NCI-H2196 (cell line): Measurements from ENCODE around the gene BMS1.
"Not testable (repeated sequence)": the region's sequence is repeated elsewhere in the genome, so short reads cannot be mapped to it uniquely, and the experiment has no call there.

Experiments used
- DNase-seq: peaks from one replicate; lab custom pipeline; 2025; ENCODE audit not compliant: unreplicated experiment; lab: John Stamatoyannopoulos, UW

The BMS1 gene

DNA sequence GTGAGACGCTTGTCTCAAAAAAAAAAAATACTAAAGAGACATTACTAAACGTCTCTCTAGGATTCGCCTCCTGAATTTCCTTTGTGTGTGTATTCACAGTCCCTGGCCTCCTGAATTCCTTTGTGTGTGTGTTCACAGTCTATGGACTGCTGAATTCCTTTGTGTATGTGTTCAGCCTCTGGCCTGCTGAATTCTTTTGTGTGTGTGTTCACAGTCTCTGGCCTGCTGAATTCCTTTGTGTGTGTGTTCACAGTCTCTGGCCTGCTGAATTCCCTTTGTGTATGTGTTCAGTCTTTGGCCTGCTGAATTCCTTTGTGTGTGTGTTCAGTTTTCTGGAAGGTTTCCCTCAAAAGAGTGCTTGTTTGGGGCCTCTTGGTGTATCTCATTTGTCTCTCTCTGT is 8.2 kb downstream of the BMS1 start:
- no peak for DNase-seq

- no peak for DNase-seq
These were observed 13.1 kb downstream of the BMS1 start for GRCh38 chr10:42795701-42796100.

- DNase-seq = no peak
These were observed 18.5 kb downstream of the BMS1 start for GRCh38 chr10:42801135-42801534.

- no peak for DNase-seq
These were observed 20.3 kb downstream of the BMS1 start for GRCh38 chr10:42802876-42803275.

DNA sequence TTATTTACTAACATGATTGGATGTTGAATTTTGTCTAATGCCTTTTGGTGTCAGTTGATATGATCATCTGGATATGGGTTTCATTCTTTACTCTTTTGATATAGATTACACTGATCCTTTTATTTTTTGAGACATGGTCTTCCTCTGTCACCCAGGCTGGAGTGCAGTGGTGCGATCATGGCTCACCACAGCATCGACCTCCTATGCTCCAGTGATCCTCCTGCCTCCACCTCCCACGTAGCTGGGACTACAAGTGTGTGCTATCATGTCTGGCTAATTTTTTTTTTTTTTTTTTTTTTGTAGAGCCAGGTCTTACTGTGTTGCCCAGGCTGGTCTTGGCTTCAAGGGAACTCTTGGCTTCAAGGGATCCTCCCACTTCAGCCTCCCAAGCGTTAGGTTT is 27.1 kb downstream of the BMS1 start:
- no peak for DNase-seq

DNA sequence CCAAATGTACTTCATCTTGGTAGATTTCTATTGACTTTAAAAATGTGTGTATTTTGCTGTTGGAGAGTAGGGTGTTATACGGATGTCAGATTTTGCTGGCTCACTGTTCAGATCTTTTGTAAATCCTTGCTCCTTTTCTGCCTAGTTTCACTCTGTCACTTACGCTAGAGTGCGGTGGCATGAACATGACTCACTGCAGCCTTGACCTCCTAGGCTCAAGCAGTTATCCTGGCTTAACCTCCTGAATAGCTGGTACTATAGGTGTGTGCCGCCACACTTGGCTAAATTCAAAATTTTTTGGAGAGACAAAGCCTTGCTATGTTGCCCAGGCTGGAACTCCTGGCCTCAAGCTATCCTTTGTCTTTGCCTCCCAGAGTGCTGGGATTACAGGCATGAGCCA is 29.4 kb downstream of the BMS1 start:
- no peak for DNase-seq

DNA sequence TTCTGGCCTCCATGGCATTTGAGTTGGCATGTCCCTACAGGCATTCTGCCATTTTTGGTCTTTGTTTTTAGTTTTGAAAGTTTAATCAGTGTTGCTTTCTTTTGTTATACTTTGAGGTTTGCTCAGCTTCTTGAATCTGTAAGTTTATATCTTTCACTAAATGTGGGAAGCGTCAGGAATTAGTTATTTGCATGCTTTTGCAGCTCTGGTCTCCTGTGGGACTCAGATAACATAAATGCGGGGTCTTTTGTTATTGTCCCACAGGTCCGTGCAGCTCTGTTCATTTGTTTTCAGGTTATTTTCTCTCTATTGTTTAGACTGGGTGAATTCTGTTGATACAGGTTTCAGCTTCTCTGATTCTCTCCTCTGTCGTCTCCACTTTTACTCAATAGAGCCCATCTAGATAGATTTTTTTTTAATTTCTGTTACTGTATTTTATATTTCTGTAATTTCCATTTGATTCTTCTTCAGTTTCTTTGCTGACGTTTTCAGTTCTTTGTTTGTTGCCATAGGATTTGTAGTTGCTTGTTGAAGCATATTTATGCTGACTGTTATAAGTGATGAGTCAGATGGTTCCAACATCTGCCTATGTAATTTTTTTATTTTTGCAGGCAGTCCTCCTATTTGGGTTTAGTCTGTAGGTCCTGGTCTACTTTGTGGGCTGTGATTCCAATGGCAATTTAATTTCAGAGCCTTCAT is 31.5 kb downstream of the BMS1 start:
- not testable (repeated sequence) for DNase-seq

DNA sequence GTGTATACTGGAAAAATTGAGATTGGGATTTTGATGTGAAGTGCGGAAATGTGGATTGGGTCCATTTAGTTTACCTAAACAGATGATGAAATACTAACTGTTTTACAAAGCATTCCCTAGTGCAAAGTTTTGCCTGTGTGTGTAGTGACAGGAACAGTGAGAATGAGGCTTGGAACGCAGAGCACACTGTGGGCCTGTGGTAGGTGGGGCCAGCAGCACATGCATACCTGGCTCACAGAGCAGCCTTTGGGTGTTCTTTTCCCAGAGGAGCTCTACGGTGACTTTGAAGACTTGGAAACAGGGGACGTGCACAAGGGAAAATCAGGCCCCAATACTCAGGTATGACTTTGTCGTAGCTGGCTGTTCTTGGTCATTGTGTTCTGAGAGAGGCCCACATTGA is 33.7 kb downstream of the BMS1 start:
- DNase-seq = not testable (repeated sequence)

DNA sequence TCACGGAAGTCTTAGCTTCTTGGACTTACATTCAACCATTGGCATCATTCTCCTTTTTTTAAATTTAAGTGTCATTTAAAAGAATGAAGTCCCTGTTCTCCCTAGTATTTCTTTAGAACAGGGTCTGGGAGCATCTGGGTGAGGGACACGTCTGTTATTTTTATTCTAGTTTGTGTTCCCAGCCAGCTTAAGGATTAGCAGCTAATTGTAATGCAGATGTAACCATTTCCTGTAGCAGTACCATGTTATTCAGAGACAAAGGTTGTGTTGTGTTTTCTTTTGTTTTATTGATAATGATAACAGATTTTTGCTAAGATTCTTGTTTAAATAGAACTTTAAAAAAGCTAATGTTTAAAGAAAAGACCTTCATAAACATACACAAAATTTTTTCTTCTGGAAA is 34.3 kb downstream of the BMS1 start:
- no peak for DNase-seq

- not testable (repeated sequence) for DNase-seq
These were observed 34.8 kb downstream of the BMS1 start for GRCh38 chr10:42817417-42817816.

- not testable (repeated sequence) for DNase-seq
These were observed 44.2 kb downstream of the BMS1 start for GRCh38 chr10:42826759-42827158.

DNA sequence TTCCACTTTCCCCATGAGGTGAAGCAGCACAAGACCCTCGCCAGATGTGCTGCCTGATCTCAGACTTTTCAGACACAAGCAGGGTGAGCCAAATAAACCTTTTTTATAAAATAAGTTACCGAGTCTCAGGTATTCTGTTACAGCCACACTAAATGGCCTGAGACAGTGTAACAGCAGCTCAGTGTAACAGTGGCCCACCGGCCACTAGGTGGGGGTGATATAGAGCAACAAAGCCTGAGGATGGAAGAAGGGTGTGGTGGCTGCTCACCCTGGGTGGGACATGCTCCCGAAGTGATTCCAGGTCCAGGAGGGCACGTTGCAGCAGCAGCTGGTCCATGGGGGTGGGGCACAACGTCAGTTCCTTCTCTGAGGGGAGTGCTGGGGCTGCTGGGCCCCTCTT is 44.6 kb downstream of the BMS1 start:
- no peak for DNase-seq

GRCh38 chr10:42828391-42828790 is 45.8 kb downstream of the BMS1 start:
- not testable (repeated sequence) for DNase-seq

GRCh38 chr10:42830237-42830636 is 47.6 kb downstream of the BMS1 start:
- no peak for DNase-seq

- no peak for DNase-seq
These were observed 53.5 kb downstream of the BMS1 start for GRCh38 chr10:42836096-42836495.

DNA sequence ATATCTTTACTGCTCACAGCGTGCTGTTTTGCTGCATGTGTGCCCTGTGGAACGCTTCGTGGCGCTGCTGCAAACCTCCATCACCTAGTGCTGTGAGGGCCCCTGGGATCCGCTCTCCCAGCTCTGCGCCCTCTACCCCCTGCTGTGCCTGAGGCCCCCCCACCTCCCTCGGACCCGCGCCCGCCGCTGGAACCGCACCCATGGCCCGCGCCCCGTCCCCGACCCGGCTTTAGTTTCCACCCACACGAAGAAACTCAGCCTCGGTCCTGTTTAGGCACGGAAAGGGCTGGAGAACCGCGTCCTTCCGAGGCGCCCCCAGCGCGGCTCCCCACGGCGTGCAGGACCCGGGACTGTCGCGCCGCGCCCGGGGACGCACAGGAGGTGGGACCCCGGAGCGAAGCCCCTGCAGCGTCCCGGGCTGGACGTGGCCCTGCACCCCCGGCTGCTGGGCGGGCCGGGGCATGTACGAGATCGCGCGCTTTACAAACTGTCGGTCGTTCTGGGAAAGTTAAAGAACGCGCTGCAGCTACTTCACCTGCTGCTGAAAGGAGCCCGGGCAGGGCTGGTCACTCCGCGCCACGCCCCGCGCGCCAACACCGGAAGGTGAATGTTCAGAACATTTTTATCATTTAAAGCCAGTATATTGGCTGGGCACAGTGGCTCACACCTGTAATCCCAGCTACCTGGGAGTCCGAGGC is 54.3 kb downstream of the BMS1 start:
- no peak for DNase-seq

GRCh38 chr10:42844810-42845209 is 62.2 kb downstream of the BMS1 start:
- not testable (repeated sequence) for DNase-seq

DNA sequence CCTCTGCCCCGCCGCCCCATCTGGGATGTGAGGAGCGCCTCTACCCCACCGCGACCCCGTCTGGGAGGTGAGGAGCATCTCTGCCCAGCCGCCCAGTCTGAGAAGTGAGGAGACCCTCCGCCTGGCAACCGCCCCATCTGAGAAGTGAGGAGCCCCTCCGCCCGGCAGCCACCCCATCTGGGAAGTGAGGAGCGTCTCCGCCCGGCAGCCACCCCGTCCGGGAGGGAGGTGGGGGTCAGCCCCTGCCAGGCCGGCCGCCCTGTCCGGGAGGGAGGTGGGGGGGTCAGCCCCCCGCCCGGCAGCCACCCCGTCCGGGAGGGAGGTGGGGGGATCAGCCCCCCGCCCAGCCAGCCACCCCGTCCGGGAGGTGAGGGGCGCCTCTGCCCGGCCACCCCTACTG is 64.7 kb downstream of the BMS1 start:
- DNase-seq = not testable (repeated sequence)

DNA sequence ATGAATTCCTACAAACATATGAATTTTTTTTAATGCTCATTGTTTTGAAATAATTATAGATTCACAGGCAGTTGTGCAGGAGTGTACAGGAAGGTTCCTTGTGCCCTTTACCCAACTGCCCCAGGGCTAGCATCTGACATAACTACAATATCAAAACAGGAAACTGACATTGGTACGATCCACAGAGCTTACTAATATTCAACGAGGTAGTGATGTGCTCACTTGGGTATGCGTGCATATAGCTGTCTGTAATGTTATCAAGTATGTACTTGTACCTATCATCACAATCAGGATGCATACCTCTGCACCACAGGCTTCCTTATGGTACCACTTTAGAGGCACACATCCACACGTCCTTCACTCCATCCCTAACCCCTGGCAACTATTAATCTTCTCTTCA is 68.3 kb downstream of the BMS1 start:
- no peak for DNase-seq

GRCh38 chr10:42859256-42859655 is 76.7 kb downstream of the BMS1 start:
- no peak for DNase-seq

DNA sequence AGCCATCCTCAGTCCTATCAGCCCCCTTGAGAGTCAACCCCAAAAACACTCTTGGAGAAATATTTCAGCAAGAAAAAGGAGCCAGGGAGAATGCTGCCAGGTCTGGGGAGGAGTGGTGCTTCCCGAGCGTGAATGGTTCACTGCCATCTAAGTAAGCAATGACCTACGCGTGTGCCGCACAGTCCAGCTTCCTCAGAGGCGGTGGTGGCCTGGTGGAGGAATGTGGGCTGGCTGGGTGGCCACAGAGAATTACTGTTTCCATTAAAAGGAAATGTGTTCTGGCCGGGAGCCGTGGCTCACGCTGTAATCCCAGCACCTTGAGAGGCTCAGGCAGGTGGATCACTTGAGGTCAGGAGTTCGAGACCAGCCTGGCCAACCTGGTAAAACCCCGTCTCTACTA is 77.4 kb downstream of the BMS1 start:
- not testable (repeated sequence) for DNase-seq

GRCh38 chr10:42862801-42863200 is 80.2 kb downstream of the BMS1 start:
- not testable (repeated sequence) for DNase-seq

- no peak for DNase-seq
These were observed 82.0 kb downstream of the BMS1 start for GRCh38 chr10:42864575-42864974.
